H1 (cell line): Measurements from ENCODE around the gene IGF2BP3. TPM values are rescaled to one million over a fixed set of nuclear protein-coding genes. Genes with fewer than 3 reads are reported as not detected.

Source experiments
- CTCF ChIA-PET: fragments of 300-600 bp; sonication (Branson Sonifier 250); formaldehyde crosslinking; loops from one replicate; lab custom pipeline; 2021; ENCODE audit not compliant: partially characterized antibody; lab: Charles Lee
- POLR2A ChIA-PET: fragments of 300-600 bp; sonication (Branson Sonifier 250); formaldehyde crosslinking; loops from one replicate; lab custom pipeline; 2021; ENCODE audit warnings: inconsistent platforms; ENCODE audit not compliant: partially characterized antibody; lab: Charles Lee
- DNase-seq, 2 experiments: peaks; one replicate each; pipeline versions ENCODE4 v3.0.0 to v3.0.0-alpha.2; 2010 to 2022; ENCODE audit warnings: low spot score in 2 of 2, low read depth in 1 of 2, mixed read lengths in 1 of 2
- FAIRE-seq: peaks from 2 replicates; lab custom pipeline; 2011; peaks lifted over from hg19 to GRCh38; lab: Jason Lieb, UNC
- H2AFZ ChIP-seq: 2 replicates; pipeline ENCODE4 v1.8.1; 2012; ENCODE audit warnings: low read length, inconsistent platforms
- H2AK5ac ChIP-seq: 2 replicates; pipeline ENCODE4 v1.6.1; 2013; ENCODE audit warnings: low read depth, low read length
- H2BK120ac ChIP-seq: replicated peaks from 2 replicates; pipeline ENCODE3; 2013; ENCODE audit warnings: low read depth, low read length, inconsistent platforms
- H2BK12ac ChIP-seq: 2 replicates; pipeline ENCODE4 v1.6.1; 2013; ENCODE audit warnings: low read depth, low read length
- H2BK15ac ChIP-seq: 2 replicates; pipeline ENCODE4 v1.6.1; 2013; ENCODE audit warnings: low read length
- H2BK20ac ChIP-seq: 2 replicates; pipeline ENCODE4 v1.6.1; 2013; ENCODE audit warnings: low read length
- H2BK5ac ChIP-seq: 2 replicates; pipeline ENCODE4 v1.6.1; 2013; ENCODE audit warnings: low read depth, low read length
- H3K14ac ChIP-seq: 2 replicates; pipeline ENCODE4 v1.6.1; 2013; ENCODE audit warnings: inconsistent platforms; ENCODE audit not compliant: insufficient read length
- H3K18ac ChIP-seq: 2 replicates; pipeline ENCODE4 v1.6.1; 2013; ENCODE audit warnings: low read length; ENCODE audit errors: extremely low read depth
- H3K23ac ChIP-seq: 2 replicates; pipeline ENCODE4 v1.6.1; 2013; ENCODE audit warnings: inconsistent platforms; ENCODE audit not compliant: insufficient read length
- H3K23me2 ChIP-seq: 2 replicates; pipeline ENCODE4 v1.6.1; 2013; ENCODE audit warnings: low read depth, low read length
- H3K27ac ChIP-seq: 2 replicates; pipeline ENCODE4 v1.6.1; 2011; ENCODE audit warnings: low read depth, low read length, inconsistent platforms
- H3K27me3 ChIP-seq, 4 experiments: replicated peaks in 1 of 4; 1 replicate in 1 of 4; 2 replicates in 3 of 4; pipeline versions ENCODE4 v1.6.1 to v1.8.1; 2011 to 2013; ENCODE audit warnings: low read length in 3 of 4, mild to moderate bottlenecking in 3 of 4, inconsistent platforms in 2 of 4, mixed read lengths in 2 of 4, moderate library complexity in 1 of 4; ENCODE audit not compliant: control insufficient read depth in 3 of 4, insufficient read depth in 3 of 4; ENCODE audit errors: extremely low read depth in 1 of 4
- H3K36me3 ChIP-seq, 4 experiments: 2 replicates each; pipeline versions ENCODE4 v1.6.1 to v1.8.1; 2011 to 2013; ENCODE audit warnings: mild to moderate bottlenecking in 4 of 4, low read length in 3 of 4, moderate library complexity in 2 of 4, control low read depth in 1 of 4, inconsistent platforms in 1 of 4; ENCODE audit not compliant: insufficient read depth in 4 of 4, control insufficient read depth in 2 of 4
- H3K4ac ChIP-seq: replicated peaks from 2 replicates; pipeline ENCODE3; 2013; ENCODE audit warnings: low read length, low read depth, mixed read lengths, inconsistent platforms; ENCODE audit not compliant: insufficient read length
- H3K4me1 ChIP-seq, 4 experiments: replicated peaks in 1 of 4; 1 replicate in 1 of 4; 2 replicates in 3 of 4; pipeline versions ENCODE4 v1.6.1 to v1.8.1; 2011 to 2013; ENCODE audit warnings: low read length in 3 of 4, inconsistent platforms in 2 of 4, mixed read lengths in 1 of 4; ENCODE audit not compliant: insufficient read depth in 4 of 4, control insufficient read depth in 3 of 4
- H3K4me2 ChIP-seq, 2 experiments: 2 replicates each; pipeline versions ENCODE4 v1.6.1 to v1.8.1; 2011 to 2013; ENCODE audit warnings: low read depth in 2 of 2, low read length in 2 of 2, control low read depth in 1 of 2, inconsistent platforms in 1 of 2, mild to moderate bottlenecking in 1 of 2; ENCODE audit not compliant: insufficient read depth in 1 of 2
- H3K4me3 ChIP-seq, 4 experiments: fragments of 200-600, 300-600 bp in 1 of 4; sonication (generic), shearing (Covaris generic), sonication (Bioruptor Twin) in 1 of 4; 2 replicates each; pipeline versions ENCODE4 v1.5.1 to v1.8.1; 2011 to 2016; ENCODE audit warnings: low read length in 4 of 4, low read depth in 3 of 4, control low read depth in 2 of 4, inconsistent platforms in 2 of 4, mild to moderate bottlenecking in 2 of 4, mixed read lengths in 1 of 4, moderate library complexity in 1 of 4; ENCODE audit not compliant: insufficient read depth in 2 of 4; ENCODE audit errors: extremely low read depth in 1 of 4
- H3K56ac ChIP-seq: replicated peaks from 2 replicates; pipeline ENCODE3; 2013; ENCODE audit warnings: low read depth, mild to moderate bottlenecking, mixed read lengths, low read length, inconsistent platforms; ENCODE audit not compliant: insufficient read length
- H3K79me1 ChIP-seq: 2 replicates; pipeline ENCODE4 v1.6.1; 2013; ENCODE audit warnings: low read depth, low read length, control low read depth
- H3K79me2 ChIP-seq, 2 experiments: 2 replicates each; pipeline versions ENCODE4 v1.6.1 to v1.8.1; 2012 to 2013; ENCODE audit warnings: low read length in 2 of 2, mild to moderate bottlenecking in 2 of 2, inconsistent platforms in 1 of 2; ENCODE audit not compliant: insufficient read depth in 2 of 2, control insufficient read depth in 1 of 2
- H3K9ac ChIP-seq, 4 experiments: replicated peaks in 1 of 4; 1 replicate in 1 of 4; 2 replicates in 3 of 4; pipeline versions ENCODE4 v1.6.1 to v1.8.1; 2011 to 2013; ENCODE audit warnings: low read depth in 3 of 4, low read length in 3 of 4, control low read depth in 2 of 4, mild to moderate bottlenecking in 2 of 4, moderate library complexity in 2 of 4, inconsistent platforms in 1 of 4; ENCODE audit errors: extremely low read depth in 1 of 4
- H3K9me3 ChIP-seq, 2 experiments: 2 replicates each; pipeline versions ENCODE4 v1.6.1 to v1.8.1; 2012 to 2013; ENCODE audit warnings: mild to moderate bottlenecking in 2 of 2, moderate library complexity in 2 of 2, control low read depth in 1 of 2, inconsistent platforms in 1 of 2, low read depth in 1 of 2, low read length in 1 of 2, mixed read lengths in 1 of 2; ENCODE audit not compliant: insufficient read depth in 2 of 2
- H4K20me1 ChIP-seq, 2 experiments: replicated peaks in 1 of 2; 2 replicates each; pipeline versions ENCODE3 to v1.8.1; 2011 to 2013; ENCODE audit warnings: inconsistent platforms in 2 of 2, low read length in 2 of 2, mild to moderate bottlenecking in 1 of 2; ENCODE audit not compliant: insufficient read depth in 2 of 2, control insufficient read depth in 1 of 2
- H4K5ac ChIP-seq: 2 replicates; pipeline ENCODE4 v1.6.1; 2013; ENCODE audit warnings: low read length, low read depth, mixed read lengths, inconsistent platforms; ENCODE audit not compliant: insufficient read length
- H4K8ac ChIP-seq: 2 replicates; pipeline ENCODE4 v1.8.0; 2013; ENCODE audit warnings: mild to moderate bottlenecking, moderate library complexity, low read length, inconsistent platforms; ENCODE audit not compliant: insufficient read depth; ENCODE audit errors: extremely low read depth
- H4K91ac ChIP-seq: replicated peaks from 2 replicates; pipeline ENCODE3; 2013; ENCODE audit warnings: low read length, mixed read lengths, inconsistent platforms; ENCODE audit not compliant: insufficient read length
- BCL11A ChIP-seq, 2 experiments: IDR thresholded peaks; one replicate each; pipeline ENCODE4 v1.6.1; 2011; ENCODE audit warnings: low read depth in 2 of 2, low read length in 2 of 2, mild to moderate bottlenecking in 2 of 2
- BRCA1 ChIP-seq: IDR thresholded peaks from 2 replicates; pipeline ENCODE4 v1.6.1; 2012; ENCODE audit warnings: low read depth, low read length, improper control_type of control experiment
- HDAC2 ChIP-seq, 2 experiments: fragments of 300-600 bp in 1 of 2; sonication (generic) in 1 of 2; IDR thresholded peaks; 2 replicates each; pipeline ENCODE4 v1.6.1; 2011 to 2012; ENCODE audit warnings: low read depth in 2 of 2, low read length in 2 of 2, mild to moderate bottlenecking in 2 of 2, moderate library complexity in 2 of 2, borderline replicate concordance in 1 of 2, inconsistent platforms in 1 of 2
- KDM4A ChIP-seq: IDR thresholded peaks from one replicate; pipeline ENCODE4 v1.7.1; 2012; ENCODE audit warnings: low read depth, mild to moderate bottlenecking, moderate library complexity, low read length, inconsistent platforms; ENCODE audit not compliant: severe bottlenecking
- POLR2A ChIP-seq, 2 experiments: IDR thresholded peaks; 1 replicate in 1 of 2; 2 replicates in 1 of 2; pipeline ENCODE4 v1.6.1; 2011; ENCODE audit warnings: low read depth in 2 of 2, low read length in 2 of 2, mild to moderate bottlenecking in 2 of 2; ENCODE audit errors: control extremely low read depth in 1 of 2
- POLR2AphosphoS5 ChIP-seq: IDR thresholded peaks from 2 replicates; pipeline ENCODE4 v1.6.1; 2011; ENCODE audit warnings: low read depth, low read length
- RXRA ChIP-seq: IDR thresholded peaks from 2 replicates; pipeline ENCODE4 v1.6.1; 2011; ENCODE audit warnings: low read depth, mild to moderate bottlenecking, low read length, moderate library complexity; ENCODE audit not compliant: insufficient read depth
- SAP30 ChIP-seq: fragments of 300-600 bp; sonication (generic); IDR thresholded peaks from 2 replicates; pipeline ENCODE4 v1.7.1; 2012; ENCODE audit warnings: low read length, moderate library complexity, mild to moderate bottlenecking, inconsistent platforms; ENCODE audit not compliant: insufficient read depth, insufficient replicate concordance
- SIN3A ChIP-seq, 2 experiments: IDR thresholded peaks in 1 of 2; conservative IDR thresholded peaks in 1 of 2; 2 replicates each; pipeline ENCODE4 v1.6.1; 2011 to 2012; ENCODE audit warnings: low read length in 2 of 2, improper control_type of control experiment in 1 of 2, low read depth in 1 of 2, mild to moderate bottlenecking in 1 of 2
- SIX5 ChIP-seq: IDR thresholded peaks from 2 replicates; pipeline ENCODE4 v1.6.1; 2011; ENCODE audit warnings: mild to moderate bottlenecking, low read depth, low read length
- SP4 ChIP-seq: IDR thresholded peaks from 2 replicates; pipeline ENCODE4 v1.6.1; 2012; ENCODE audit warnings: low read length, inconsistent platforms
- SRF ChIP-seq: IDR thresholded peaks from 2 replicates; pipeline ENCODE4 v1.6.1; 2011; ENCODE audit warnings: mild to moderate bottlenecking, low read depth, low read length, moderate library complexity
- SUZ12 ChIP-seq: fragments of 200-600 bp; sonication (generic); IDR thresholded peaks from 2 replicates; pipeline ENCODE4 v1.6.1; 2012; ENCODE audit warnings: mild to moderate bottlenecking, inconsistent platforms, low read length, moderate library complexity, mixed read lengths
- YY1 ChIP-seq: IDR thresholded peaks from 2 replicates; pipeline ENCODE4 v1.6.1; 2011; ENCODE audit warnings: low read depth, mild to moderate bottlenecking, low read length
- WGBS, 2 experiments: shearing (Covaris generic) in 1 of 2; methylation state at CpG; one replicate each; pipeline versions ENCODE4 v1.1.6 to v1.1.7; 2013 to 2015; ENCODE audit warnings: low lambda C conversion rate in 2 of 2, mixed read lengths in 2 of 2, inconsistent platforms in 1 of 2, low coverage in 1 of 2, missing lambda C conversion rate in 1 of 2; ENCODE audit not compliant: insufficient replicate concordance in 2 of 2, insufficient coverage in 1 of 2, insufficient read length in 1 of 2; ENCODE audit errors: extremely low coverage in 1 of 2, missing lambda C conversion rate in 1 of 2; 5-methylcytosine and 5-hydroxymethylcytosine counted together
- polyA plus RNA-seq, 7 experiments: library from polyadenylated mRNA; depleted of rRNA in 3 of 7; stranded (reverse) in 5 of 7; unstranded in 2 of 7; fragments of >200 nt in 5 of 7; fragments of 200-250 nt in 2 of 7; gene quantifications; 1 replicate in 5 of 7; 2 replicates in 1 of 7; 4 replicates in 1 of 7; pipeline versions ENCODE4 v1.2.1 to v1.2.3, GENCODE V29; 2011 to 2013; ENCODE audit warnings: missing spikeins in 2 of 7, mixed read lengths in 2 of 7
- total RNA-seq: library from RNA; stranded (reverse); fragmentation: NEBNext Ultra II Directional; extraction: Animal tissue kit (Norgen Biotek cat#: 25700); gene quantifications from 2 replicates; pipeline ENCODE4 v1.2.1, GENCODE V29; 2021

IGF2BP3 gene
- total and polyA plus RNA-seq, 2 of the 8 experiments (the other 6 are each of a cell fraction or from before 2014, with no cell fraction given), result 66.3 to 193 TPM

- H3K23ac ChIP-seq, result no peak overlapping the region
- peak overlapping the region; percentile 96 for H4K5ac ChIP-seq
- CTCF ChIA-PET, result interaction anchor here (1.1 to 1.8 kb wide), 2 partner anchors 9 to 114 kb away, joined by 5 to 9 read pairs; no protein-coding TSS in a partner anchor
- H3K4me1 ChIP-seq, result peaks cover 0 to 4% (median 3%) of the 10 kb centered on the region in 4 experiments; a peak in 2 of 7 replicates
- H2BK5ac ChIP-seq, result no peak overlapping the region
- H3K79me1 ChIP-seq, result no peaks in the 10 kb centered on the region
- FAIRE-seq, result no peak
- TF ChIP-seq BRCA1 (no peak), SIX5 (no peak), SUZ12 (no peak), SP4 (no peak), BCL11A (IDR thresholded peaks at IDR 0.05; ENCODE audit: low read depth in 2 of 2, low read length in 2 of 2) (no peak), SRF (no peak), SIN3A (conservative IDR thresholded peaks at IDR 0.05 in 1 of 2, IDR thresholded peaks at IDR 0.05 in 1 of 2; ENCODE audit: low read depth in 1 of 2, low read length in 2 of 2) (no peak), SAP30 (no peak), HDAC2 (IDR thresholded peaks at IDR 0.05; ENCODE audit: borderline replicate concordance in 1 of 2, low read depth in 2 of 2, low read length in 2 of 2) (no peak), KDM4A (no peak), RXRA (no peak), YY1 (no peak), POLR2AphosphoS5 (no peak), POLR2A (IDR thresholded peaks at IDR 0.05; ENCODE audit: control extremely low read depth in 1 of 2, low read depth in 2 of 2, low read length in 2 of 2) (no peak)
- peaks cover 28 to 76% of the 10 kb centered on the region in 2 experiments for H3K79me2 ChIP-seq
- H3K18ac ChIP-seq, result no peak overlapping the region; the same call in 1 of the 2 replicates
- no peak overlapping the region for H3K56ac ChIP-seq
- H3K27me3 ChIP-seq, result no peaks in the 10 kb centered on the region
- H2BK20ac ChIP-seq, result no peak overlapping the region
- peak overlapping the region; percentile 73 to 95 (median 80) for H3K4me3 ChIP-seq
- no peak overlapping the region for H2BK120ac ChIP-seq
- no peak overlapping the region for H3K14ac ChIP-seq
- DNase-seq, result no peak
- POLR2A ChIA-PET, result interaction anchor here (1.0 to 3.6 kb wide), 9 partner anchors 10 to 188 kb away, joined by 3 to 68 read pairs (median 6); partner anchors contain the start of gene TRA2A
- H4K91ac ChIP-seq, result no peak overlapping the region
- H3K4ac ChIP-seq, result no peak overlapping the region
- H2AFZ ChIP-seq, result no peak overlapping the region
- 3% methylated on average over 6 of the region's 6 CpGs; no CpG with 5 or more reads in 1 of the 2 experiments for WGBS, 2 experiments
- H4K8ac ChIP-seq, result no peak overlapping the region
- no peaks in the 10 kb centered on the region for H3K9me3 ChIP-seq
- peaks cover 14% of the 10 kb centered on the region; the same call in 1 of the 2 replicates for H3K23me2 ChIP-seq
- H4K20me1 ChIP-seq, result peaks cover 6 to 10% of the 10 kb centered on the region in 2 experiments
- H2AK5ac ChIP-seq, result no peak overlapping the region
- no peak overlapping the region for H2BK12ac ChIP-seq
- peak overlapping the region in 3 of 4 experiments; percentile 40 to 53 (median 43); a peak in 5 of 7 replicates for H3K9ac ChIP-seq
- H3K27ac ChIP-seq, result no peak overlapping the region
- peak overlapping the region; percentile 90 to 93 for H3K4me2 ChIP-seq
- H2BK15ac ChIP-seq, result no peak overlapping the region
- H3K36me3 ChIP-seq, result peaks cover 0 to 8% (median 0%) of the 10 kb centered on the region in 4 experiments; a peak in 1 of 8 replicates
Measured at GRCh38 chr7:23472046-23472445, 1.8 kb upstream of the IGF2BP3 start.
